Bronchial epithelial cell (primary cell): ENCODE results near the gene TRIM66. TPM values are rescaled to one million over a fixed set of nuclear protein-coding genes. Genes with fewer than 3 reads are reported as not detected.

Experiments used
- DNase-seq: peaks from one replicate; pipeline ENCODE4 v3.0.0-alpha.2; 2010; ENCODE audit warnings: low read depth
- FAIRE-seq: peaks from 2 replicates; lab custom pipeline; 2011; peaks lifted over from hg19 to GRCh38; lab: Jason Lieb, UNC
- H3K27me3 ChIP-seq: 2 replicates; pipeline ENCODE4 v1.5.1; 2011; ENCODE audit warnings: low read length; ENCODE audit not compliant: control insufficient read depth, insufficient read depth
- H3K36me3 ChIP-seq: 2 replicates; pipeline ENCODE4 v1.5.1; 2011; ENCODE audit warnings: low read length; ENCODE audit not compliant: control insufficient read depth, insufficient read depth
- H3K4me3 ChIP-seq: 2 replicates; pipeline ENCODE4 v1.5.1; 2011; ENCODE audit warnings: mild to moderate bottlenecking, low read depth, low read length, control low read depth
- CTCF ChIP-seq: IDR thresholded peaks from 2 replicates; pipeline ENCODE4 v1.5.1; 2011; ENCODE audit warnings: mild to moderate bottlenecking, moderate library complexity, low read length, control low read depth, inconsistent platforms; ENCODE audit not compliant: insufficient read depth, severe bottlenecking
- total RNA-seq: library from RNA; depleted of rRNA; stranded (reverse); fragments of >200 nt; gene quantifications from 2 replicates; pipeline ENCODE4 v1.2.1, GENCODE V29; 2014

TRIM66 gene
- total RNA-seq, 1 donor from 2014 or later = 4.2 TPM

GRCh38 chr11:8601376-8602133, 80.9 kb downstream of the TRIM66 start:
- TF ChIP-seq CTCF = no peak
- FAIRE-seq (no peak), DNase-seq (no peak)
- Histone ChIP-seq H3K27me3 (no peaks in the 10 kb centered on the region), H3K4me3 (no peak overlapping the region), H3K36me3 (no peaks in the 10 kb centered on the region)

GRCh38 chr11:8598506-8598905, 84.0 kb downstream of the TRIM66 start:
- FAIRE-seq (no peak), DNase-seq (no peak)
- Histone ChIP-seq H3K36me3 (no peaks in the 10 kb centered on the region), H3K27me3 (no peaks in the 10 kb centered on the region), H3K4me3 (no peak overlapping the region)
- TF ChIP-seq CTCF = no peak

- peak; percentile 95 for DNase-seq
- no peak for TF ChIP-seq CTCF
Measured at GRCh38 chr11:8597182-8597581, 85.3 kb downstream of the TRIM66 start.

GRCh38 chr11:8596504-8597046, 85.9 kb downstream of the TRIM66 start:
- no peak for TF ChIP-seq CTCF
- H3K36me3 ChIP-seq = no peaks in the 10 kb centered on the region
- no peaks in the 10 kb centered on the region for H3K27me3 ChIP-seq
- FAIRE-seq (no peak), DNase-seq (no peak)
- H3K4me3 ChIP-seq = no peak overlapping the region

More at GRCh38 chr11:8597182-8597581, 85.3 kb downstream of the TRIM66 start:
- Histone ChIP-seq H3K4me3 (no peak overlapping the region), H3K36me3 (no peaks in the 10 kb centered on the region), H3K27me3 (no peaks in the 10 kb centered on the region)
- FAIRE-seq = no peak

GRCh38 chr11:8593935-8594909, 88.2 kb downstream of the TRIM66 start, which contains the start of gene STK33:
Gene STK33 (minus strand): TSS chr11:8594228. CDS start chr11:8474905, 119,323 bp downstream.
- FAIRE-seq = no peak
- H3K4me3 ChIP-seq = peak within 1 kb of the TSS; percentile 51

More at GRCh38 chr11:8593935-8594909, 88.2 kb downstream of the TRIM66 start, which contains the start of gene STK33:
- no peak for TF ChIP-seq CTCF
- no peaks in the 10 kb centered on the region for H3K27me3 ChIP-seq
- no peak for DNase-seq
- no peaks in the 10 kb centered on the region for H3K36me3 ChIP-seq
